PC-9 (cell line): ENCODE data around the gene DNMBP. TPM values are rescaled to one million over a fixed set of nuclear protein-coding genes. Genes with fewer than 3 reads are reported as not detected.
A peak's percentile ranks its signal among the peaks of the same experiment; 100 is the strongest.

ENCODE experiments used
- BruUV-seq: library from RNA; stranded (reverse); fragments of 400-500 nt; replicated peaks from 2 replicates; lab custom pipeline; 2021; lab: Mats Ljungman, UMichigan
- CTCF ChIA-PET: fragments of 300-600 bp; sonication (Branson Sonifier 250); formaldehyde crosslinking; loops from one replicate; lab custom pipeline; 2022; ENCODE audit warnings: antibody characterized with exemption; lab: Charles Lee
- POLR2A ChIA-PET: fragments of 300-600 bp; sonication (Branson Sonifier 250); formaldehyde crosslinking; loops from one replicate; lab custom pipeline; 2022; ENCODE audit warnings: antibody characterized with exemption; ENCODE audit not compliant: unreplicated experiment; lab: Charles Lee
- DNase-seq, 2 experiments: peaks; one replicate each; pipeline versions ENCODE4 v3.0.0 to v3.0.0-alpha.2; 2015 to 2022; ENCODE audit warnings: mixed read lengths in 1 of 2
- H2AFZ ChIP-seq: fragments of 200-600 bp; sonication (generic); 2 replicates; pipeline ENCODE4 v1.8.1; 2017; ENCODE audit warnings: antibody characterized with exemption
- H3F3A ChIP-seq: fragments of 200-600 bp; sonication (generic); 2 replicates; pipeline ENCODE4 v1.8.1; 2017; ENCODE audit warnings: antibody characterized with exemption, mild to moderate bottlenecking, low read depth; ENCODE audit not compliant: insufficient read depth
- H3K27ac ChIP-seq: fragments of 200-600 bp; sonication (generic); 2 replicates; pipeline ENCODE4 v1.6.1; 2016; ENCODE audit warnings: mixed run types
- H3K27me3 ChIP-seq: fragments of 200-600 bp; sonication (generic); 2 replicates; pipeline ENCODE4 v1.6.1; 2016; ENCODE audit warnings: low read depth, mixed run types; ENCODE audit not compliant: insufficient read depth
- H3K36me3 ChIP-seq: fragments of 200-600 bp; sonication (generic); 2 replicates; pipeline ENCODE4 v1.6.1; 2016; ENCODE audit warnings: low read depth, mixed run types
- H3K4me1 ChIP-seq: fragments of 200-600 bp; sonication (generic); replicated peaks from 2 replicates; pipeline ENCODE4 v1.6.1; 2016; ENCODE audit warnings: mixed run types; ENCODE audit not compliant: insufficient read depth
- H3K4me2 ChIP-seq: fragments of 200-600 bp; sonication (generic); 2 replicates; pipeline ENCODE4 v1.6.1; 2017; ENCODE audit warnings: mixed run types
- H3K4me3 ChIP-seq: fragments of 200-600 bp; sonication (generic); 2 replicates; pipeline ENCODE4 v1.6.1; 2016; ENCODE audit warnings: mixed run types
- H3K79me2 ChIP-seq: fragments of 200-600 bp; sonication (generic); 2 replicates; pipeline ENCODE4 v1.6.1; 2017; ENCODE audit warnings: low read depth, mixed run types
- H3K9me2 ChIP-seq: fragments of 200-600 bp; sonication (generic); 2 replicates; pipeline ENCODE4 v1.8.1; 2017; ENCODE audit warnings: mild to moderate bottlenecking; ENCODE audit not compliant: insufficient read depth
- H3K9me3 ChIP-seq: fragments of 200-600 bp; sonication (generic); 2 replicates; pipeline ENCODE4 v1.8.1; 2016; ENCODE audit warnings: low read depth; ENCODE audit not compliant: insufficient read depth
- H4K20me1 ChIP-seq: fragments of 200-600 bp; sonication (generic); 2 replicates; pipeline ENCODE4 v1.8.1; 2017; ENCODE audit not compliant: insufficient read depth
- EZH2 ChIP-seq: fragments of 200-600 bp; sonication (generic); IDR thresholded peaks from 2 replicates; pipeline ENCODE4 v1.8.0; 2017; ENCODE audit warnings: antibody characterized with exemption, low read depth
- intact Hi-C: fragments of 100-400 bp; cut with micrococcal nuclease; formaldehyde crosslinking; loops from one replicate; pipeline ENCODE4 v1.10.0; 2022; ENCODE audit not compliant: unreplicated experiment
- total RNA-seq: library from RNA; stranded (reverse); gene quantifications from 2 replicates; pipeline ENCODE4 v1.2.3, GENCODE V29; 2021
- TF ChIP-seq, protein P1 (sequence below): fragments of 200-600 bp; sonication (generic); conservative IDR thresholded peaks from 2 replicates; pipeline ENCODE4 v1.6.1; 2017; ENCODE audit warnings: mixed run types, antibody characterized with exemption, mild to moderate bottlenecking, moderate library complexity

DNMBP gene
- total RNA-seq, 1 experiment from 2014 or later: 14.9 TPM

DNA sequence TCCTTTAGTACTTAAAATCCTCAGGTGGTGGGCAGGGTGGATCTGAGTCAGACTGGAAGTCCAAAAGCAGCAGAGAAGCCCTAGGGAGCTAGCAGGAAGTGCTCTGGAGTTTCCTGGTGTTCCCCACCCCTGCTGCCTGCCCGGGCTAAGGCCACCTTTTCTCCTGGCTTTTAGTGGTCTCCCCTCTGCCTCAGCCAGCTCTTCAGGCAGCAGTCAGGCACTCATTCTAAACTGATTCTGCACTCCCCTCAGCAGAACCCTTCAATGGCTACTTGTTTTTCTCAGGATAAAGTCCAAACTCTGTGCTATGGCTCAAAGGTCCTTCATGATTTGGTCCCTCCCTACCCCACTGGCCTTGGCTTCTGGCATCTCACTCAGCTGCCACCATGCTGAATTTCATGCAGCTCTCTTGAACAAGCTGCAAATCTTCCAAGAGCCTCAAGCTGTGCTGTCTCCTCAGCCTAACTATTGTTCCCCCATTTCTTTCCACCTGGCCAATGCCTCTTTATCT is 28.9 kb upstream of the DNMBP start:
- POLR2A ChIA-PET: no interaction called here
- Histone ChIP-seq H3K4me2 (peak overlapping the region; percentile 28; the same call in 1 of the 2 replicates), H3K4me3 (no peak overlapping the region)

DNA sequence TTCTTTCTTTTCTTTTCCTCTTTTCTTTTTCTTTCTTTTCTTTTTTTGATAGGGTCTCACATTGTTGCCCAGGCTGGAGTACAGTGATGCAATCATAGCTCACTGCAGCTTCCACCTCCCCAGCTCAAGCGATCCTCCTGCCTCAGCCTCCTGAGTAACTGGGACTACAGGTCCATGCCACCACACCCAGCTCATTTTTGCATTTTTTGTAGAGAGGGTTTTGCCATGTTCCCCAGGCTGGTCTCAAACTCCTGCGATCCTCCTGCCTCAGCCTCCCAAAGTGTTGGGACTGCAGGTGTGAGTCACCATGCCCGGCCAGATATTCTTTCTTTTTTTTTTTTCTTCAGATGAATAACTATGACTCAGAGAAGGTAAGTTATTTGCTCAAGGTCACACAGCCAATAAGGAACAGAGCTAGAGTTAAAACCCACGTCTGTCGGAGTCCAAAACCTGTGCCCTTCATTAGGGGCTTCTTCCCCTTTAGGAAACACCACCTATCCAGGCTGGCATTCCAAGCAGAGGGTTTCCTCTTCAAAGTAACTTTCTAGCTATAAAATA is 28.1 kb upstream of the DNMBP start:
- DNase-seq: peak in 1 of 2 experiments; percentile 39
- intact Hi-C loops: no loop called here
- no peaks in the 10 kb centered on the region for H3K27me3 ChIP-seq
- H3K9me3 ChIP-seq: no peaks in the 10 kb centered on the region
- no peak overlapping the region for H2AFZ ChIP-seq
- H4K20me1 ChIP-seq: no peaks in the 10 kb centered on the region
- H3F3A ChIP-seq: no peaks in the 10 kb centered on the region
- H3K27ac ChIP-seq: no peak overlapping the region
- peaks cover 8% of the 10 kb centered on the region; the same call in 1 of the 2 replicates for H3K4me1 ChIP-seq
- H3K4me3 ChIP-seq: no peak overlapping the region
- ChIA-PET POLR2A (no interaction called here), CTCF (no interaction called here)
- no peak overlapping the region for H3K4me2 ChIP-seq
- H3K9me2 ChIP-seq: no peaks in the 10 kb centered on the region
- BruUV-seq: no TSS peak
- no peaks in the 10 kb centered on the region for H3K36me3 ChIP-seq
- H3K79me2 ChIP-seq: no peaks in the 10 kb centered on the region
- TF ChIP-seq, protein P1, sequence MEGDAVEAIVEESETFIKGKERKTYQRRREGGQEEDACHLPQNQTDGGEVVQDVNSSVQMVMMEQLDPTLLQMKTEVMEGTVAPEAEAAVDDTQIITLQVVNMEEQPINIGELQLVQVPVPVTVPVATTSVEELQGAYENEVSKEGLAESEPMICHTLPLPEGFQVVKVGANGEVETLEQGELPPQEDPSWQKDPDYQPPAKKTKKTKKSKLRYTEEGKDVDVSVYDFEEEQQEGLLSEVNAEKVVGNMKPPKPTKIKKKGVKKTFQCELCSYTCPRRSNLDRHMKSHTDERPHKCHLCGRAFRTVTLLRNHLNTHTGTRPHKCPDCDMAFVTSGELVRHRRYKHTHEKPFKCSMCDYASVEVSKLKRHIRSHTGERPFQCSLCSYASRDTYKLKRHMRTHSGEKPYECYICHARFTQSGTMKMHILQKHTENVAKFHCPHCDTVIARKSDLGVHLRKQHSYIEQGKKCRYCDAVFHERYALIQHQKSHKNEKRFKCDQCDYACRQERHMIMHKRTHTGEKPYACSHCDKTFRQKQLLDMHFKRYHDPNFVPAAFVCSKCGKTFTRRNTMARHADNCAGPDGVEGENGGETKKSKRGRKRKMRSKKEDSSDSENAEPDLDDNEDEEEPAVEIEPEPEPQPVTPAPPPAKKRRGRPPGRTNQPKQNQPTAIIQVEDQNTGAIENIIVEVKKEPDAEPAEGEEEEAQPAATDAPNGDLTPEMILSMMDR: no peak
- no peak for TF ChIP-seq EZH2

More for the DNA sequence above, 28.9 kb upstream of the DNMBP start:
- Histone ChIP-seq H3F3A (no peaks in the 10 kb centered on the region), H4K20me1 (no peaks in the 10 kb centered on the region), H2AFZ (peak overlapping the region; percentile 68; the same call in 1 of the 2 replicates), H3K36me3 (no peaks in the 10 kb centered on the region), H3K79me2 (no peaks in the 10 kb centered on the region), H3K27ac (no peak overlapping the region), H3K4me1 (peaks cover 8% of the 10 kb centered on the region; the same call in 1 of the 2 replicates), H3K9me3 (no peaks in the 10 kb centered on the region), H3K9me2 (no peaks in the 10 kb centered on the region), H3K27me3 (no peaks in the 10 kb centered on the region)
- intact Hi-C loops: no loop called here
- CTCF ChIA-PET: no interaction called here
- TF ChIP-seq EZH2: no peak
- TF ChIP-seq, protein P1: no peak
- BruUV-seq: no TSS peak
- DNase-seq: no peak

DNA sequence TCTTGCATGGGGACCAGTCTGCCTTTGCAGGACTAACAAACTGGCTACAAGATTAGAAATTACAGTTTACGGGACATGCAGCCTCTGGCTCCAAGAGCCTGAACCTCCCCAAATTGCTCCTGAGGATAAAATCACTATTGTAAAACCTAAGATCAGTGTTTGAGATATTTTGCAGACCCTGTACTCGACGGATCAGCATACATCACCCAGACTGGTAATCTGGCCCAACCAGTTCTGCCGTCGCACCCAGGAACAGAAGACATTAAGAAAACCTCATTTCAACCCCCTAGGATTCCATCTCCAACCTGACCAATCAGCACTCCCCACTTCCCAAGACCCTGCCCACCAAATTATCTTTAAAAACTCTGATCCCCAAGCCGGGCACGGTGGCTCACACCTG is 27.1 kb upstream of the DNMBP start:
- Histone ChIP-seq H3K9me2 (no peaks in the 10 kb centered on the region), H3K27ac (no peak overlapping the region), H2AFZ (no peak overlapping the region), H3K36me3 (no peaks in the 10 kb centered on the region), H3K27me3 (no peaks in the 10 kb centered on the region), H3K4me2 (no peak overlapping the region), H4K20me1 (no peaks in the 10 kb centered on the region), H3F3A (no peaks in the 10 kb centered on the region), H3K79me2 (no peaks in the 10 kb centered on the region), H3K9me3 (no peaks in the 10 kb centered on the region), H3K4me1 (peaks cover 8% of the 10 kb centered on the region; the same call in 1 of the 2 replicates), H3K4me3 (no peak overlapping the region)
- ChIA-PET CTCF (no interaction called here), POLR2A (no interaction called here)
- no TSS peak for BruUV-seq
- intact Hi-C loops: no loop called here
- TF ChIP-seq EZH2: no peak
- TF ChIP-seq, protein P1: no peak
- DNase-seq: no peak
